HG03045 (cell line): ENCODE data around the gene FAM237B.

Source experiments
- ATAC-seq: cut with Tn5 transposase; IDR thresholded peaks from one replicate; pipeline ENCODE4 v1.9.1; 2021; ENCODE audit warnings: mild to moderate bottlenecking, moderate library complexity; ENCODE audit not compliant: unreplicated experiment

Gene FAM237B

DNA sequence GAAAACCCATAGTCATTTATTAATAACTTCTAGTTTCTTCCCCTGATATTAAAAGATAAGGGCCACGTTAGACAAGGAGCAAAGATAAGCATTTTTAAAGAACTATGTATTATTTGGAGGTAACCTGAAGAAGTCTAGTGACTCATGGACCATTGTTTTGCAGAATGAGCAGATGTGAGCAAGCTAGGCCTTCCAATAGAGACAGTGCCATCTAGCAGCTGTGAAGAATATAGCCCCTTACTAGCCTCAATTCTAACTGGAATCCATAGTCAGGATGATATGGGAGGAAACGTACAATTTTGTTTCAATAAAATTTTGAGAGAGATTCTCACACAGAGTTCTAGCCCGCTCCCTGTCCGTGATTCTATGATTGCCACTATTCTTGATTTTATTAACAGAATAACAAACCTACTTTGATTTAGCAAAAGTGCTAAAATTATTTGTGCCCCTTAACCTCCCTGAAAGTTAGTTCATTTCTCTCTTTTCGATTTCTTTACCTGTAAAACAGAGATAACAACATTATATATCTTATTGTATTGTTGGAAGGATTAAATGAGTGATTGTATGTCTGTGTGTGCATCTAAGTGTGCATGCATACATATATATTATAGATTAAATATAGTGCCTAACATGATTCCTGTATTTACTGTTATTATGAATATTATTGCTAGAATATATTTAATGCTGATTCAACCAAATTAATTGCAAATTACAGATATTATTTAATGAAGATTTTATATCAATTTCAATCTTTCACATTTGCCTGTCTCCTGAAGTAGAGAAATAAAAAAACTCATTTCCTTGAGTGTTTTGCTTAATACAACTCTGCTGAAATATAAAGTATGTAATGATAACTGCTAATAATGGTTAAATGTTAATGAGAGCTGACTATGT lies 22.7 kb downstream of the FAM237B start:
- ATAC-seq: peak; percentile 69

DNA sequence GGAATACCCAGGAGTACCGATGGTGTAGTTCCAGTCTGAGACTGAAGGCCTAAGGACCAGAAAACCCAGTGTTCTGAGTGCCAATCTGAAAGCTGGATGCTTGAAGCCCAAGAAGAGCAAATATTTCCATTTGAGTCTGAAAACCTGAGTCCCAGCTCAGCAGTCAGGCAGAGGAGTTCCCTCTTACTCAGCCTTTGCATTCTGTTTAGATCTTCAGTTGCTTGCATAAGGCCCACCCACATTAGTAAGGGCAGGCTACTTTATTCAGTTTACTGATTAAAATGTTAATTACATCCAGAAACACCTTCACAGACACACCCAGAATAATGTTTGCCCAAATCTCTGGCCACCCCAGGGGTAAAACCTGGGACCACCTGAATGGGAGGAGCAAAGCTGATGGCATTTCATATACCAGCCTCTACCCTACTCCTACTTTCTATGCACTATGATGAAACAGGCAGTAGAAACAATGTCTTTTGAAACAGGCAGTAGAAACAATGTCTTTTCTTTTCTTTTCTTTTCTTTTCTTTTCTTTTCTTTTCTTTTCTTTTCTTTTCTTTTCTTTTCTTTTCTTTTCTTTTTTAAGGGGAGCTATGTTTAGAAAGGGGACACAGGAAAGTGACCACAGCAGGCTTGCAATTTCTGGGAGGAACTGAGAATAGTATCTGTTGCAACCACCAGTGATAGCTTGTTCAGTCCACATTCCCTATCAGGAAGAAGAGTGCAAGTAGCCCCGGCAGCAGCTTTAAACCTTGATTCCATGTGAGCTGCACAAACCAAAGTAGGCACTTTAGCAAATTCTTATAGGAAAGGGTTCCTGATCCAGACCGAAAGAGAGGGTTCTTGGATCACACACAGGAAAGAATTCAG lies 30.6 kb downstream of the FAM237B start:
- ATAC-seq: no peak

DNA sequence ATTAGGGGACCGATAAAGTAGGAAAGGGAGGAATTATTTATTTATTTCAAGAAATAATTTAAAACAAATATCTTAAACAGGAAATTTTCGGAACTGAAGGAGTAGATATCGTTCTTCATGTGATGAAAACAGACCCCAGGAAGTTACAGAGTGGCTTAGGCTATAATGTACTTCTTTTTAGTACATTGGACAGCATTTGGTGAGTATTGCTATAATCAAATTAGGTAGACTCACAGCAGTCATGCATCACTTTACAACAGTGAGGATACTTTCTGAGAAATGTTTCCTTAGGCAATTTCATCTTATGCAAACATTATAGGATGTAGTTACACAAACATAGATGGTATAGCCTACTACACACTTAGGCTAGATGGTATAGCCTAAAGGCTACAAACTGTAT lies 33.0 kb downstream of the FAM237B start:
- no peak for ATAC-seq

DNA sequence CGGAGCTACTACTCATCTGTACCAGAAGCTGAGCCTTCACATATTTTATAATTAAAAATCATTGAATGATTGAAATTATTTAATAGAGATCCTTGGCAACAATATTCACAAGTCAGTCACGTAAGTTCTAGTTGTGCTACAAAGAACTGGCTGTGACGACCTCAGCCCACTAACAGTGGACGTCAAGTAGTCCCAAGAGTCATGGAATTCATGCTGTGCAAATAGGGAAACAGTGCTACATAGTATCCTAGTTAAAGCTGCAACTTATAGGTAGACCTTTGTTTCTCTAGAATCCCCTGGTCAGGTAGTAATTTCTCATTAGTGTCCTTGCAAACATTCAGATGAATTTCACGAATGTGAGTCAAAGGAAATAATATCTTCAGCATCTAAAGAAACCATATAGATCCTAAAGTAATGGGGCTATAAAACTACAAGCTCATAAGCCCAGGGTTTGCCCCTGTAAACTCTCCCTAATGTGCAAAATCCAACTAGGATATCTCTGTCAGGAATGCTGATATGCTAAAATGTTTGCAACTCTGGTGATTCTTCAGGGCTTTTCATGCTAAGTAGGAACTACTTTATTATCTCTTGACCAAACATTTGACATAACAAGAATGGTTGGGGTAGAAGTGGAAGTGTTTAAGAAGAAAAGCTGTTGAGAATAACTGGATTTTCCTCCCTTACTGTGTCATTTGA lies 44.9 kb downstream of the FAM237B start:
- no peak for ATAC-seq

GRCh38 chr7:90274161-90274560 lies 46.9 kb downstream of the FAM237B start:
- ATAC-seq: no peak

- ATAC-seq: no peak
These were observed 48.9 kb downstream of the FAM237B start for GRCh38 chr7:90272242-90272641.

GRCh38 chr7:90271753-90272152 lies 49.4 kb downstream of the FAM237B start:
- ATAC-seq: no peak

DNA sequence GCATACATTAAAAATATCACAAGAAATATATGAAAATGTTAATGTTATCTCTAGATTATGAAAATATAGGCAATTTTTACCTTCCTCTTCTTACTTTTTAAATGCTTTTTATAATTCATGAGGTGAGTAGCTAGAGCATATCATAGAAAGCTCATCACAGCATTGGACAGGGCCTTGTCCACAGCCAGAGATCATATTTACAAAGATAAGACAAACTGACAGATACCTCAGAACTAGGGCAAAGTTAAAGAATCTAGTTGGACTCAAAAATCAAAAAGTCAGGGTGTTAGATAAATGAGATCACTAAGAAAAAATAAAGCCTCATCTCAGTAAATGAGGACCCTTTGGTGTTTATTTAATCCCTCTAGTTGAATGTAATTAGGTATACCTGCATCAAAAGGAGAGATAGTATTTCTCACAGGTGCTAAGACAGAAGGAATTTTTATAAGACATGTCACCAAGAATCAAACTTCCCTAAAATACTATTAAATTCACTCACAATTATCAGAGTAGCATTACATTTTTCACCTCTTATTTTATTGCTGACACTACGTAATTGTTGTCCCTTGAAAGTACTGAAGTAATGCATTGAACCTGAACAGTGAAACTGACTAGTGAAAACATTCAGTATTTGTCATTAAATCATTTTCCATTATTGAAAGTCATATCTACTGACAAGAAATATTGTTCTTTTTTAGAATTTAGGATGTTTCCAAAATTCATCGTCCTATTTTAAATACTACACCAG lies 50.5 kb downstream of the FAM237B start:
- ATAC-seq: no peak

DNA sequence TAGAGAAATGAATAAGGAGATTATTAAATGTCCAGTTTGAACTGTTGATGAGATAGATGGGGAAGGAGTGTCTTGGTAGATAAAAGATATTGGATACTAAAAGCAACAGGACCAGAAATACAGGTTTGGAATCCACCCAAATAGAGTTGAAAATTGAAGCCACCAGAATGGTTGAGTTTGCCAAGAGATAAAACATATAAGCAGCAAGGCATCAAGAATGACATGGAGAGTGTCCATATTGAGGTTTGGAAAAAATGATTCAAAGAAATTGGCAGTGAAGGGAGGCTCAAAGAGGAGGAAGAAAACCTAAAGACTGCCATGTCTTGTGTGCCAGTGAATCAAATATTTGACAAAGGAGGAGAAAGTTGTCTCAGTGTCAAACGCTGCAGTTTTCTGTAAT lies 51.9 kb downstream of the FAM237B start:
- ATAC-seq: no peak

DNA sequence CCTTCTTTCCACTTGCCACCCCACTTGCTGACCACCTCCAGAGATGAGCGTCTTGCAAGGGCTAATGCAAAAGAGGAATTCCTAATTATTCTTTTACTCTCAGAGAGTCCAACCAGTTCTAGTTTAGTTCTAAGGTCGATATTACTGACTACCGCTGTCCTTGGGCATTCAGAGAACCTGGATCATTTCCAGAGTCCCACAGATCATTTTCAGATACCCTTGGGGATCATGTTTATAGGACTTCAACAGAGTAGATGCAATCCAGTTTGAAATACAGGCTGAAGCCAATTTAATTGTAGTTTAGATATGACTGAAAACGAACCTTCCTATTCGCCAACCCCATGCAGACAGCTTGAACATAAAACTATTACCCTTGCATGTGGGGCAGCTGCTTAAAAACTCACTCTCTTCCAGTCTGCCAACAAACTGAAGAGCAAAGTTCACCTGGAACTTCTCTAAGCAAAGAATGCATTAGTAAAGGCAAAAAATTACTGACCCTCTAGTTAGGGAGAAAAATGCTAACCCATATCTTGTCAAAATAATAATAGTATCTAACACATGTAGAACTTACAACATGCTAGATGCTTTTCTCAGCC lies 53.7 kb downstream of the FAM237B start:
- ATAC-seq: no peak

DNA sequence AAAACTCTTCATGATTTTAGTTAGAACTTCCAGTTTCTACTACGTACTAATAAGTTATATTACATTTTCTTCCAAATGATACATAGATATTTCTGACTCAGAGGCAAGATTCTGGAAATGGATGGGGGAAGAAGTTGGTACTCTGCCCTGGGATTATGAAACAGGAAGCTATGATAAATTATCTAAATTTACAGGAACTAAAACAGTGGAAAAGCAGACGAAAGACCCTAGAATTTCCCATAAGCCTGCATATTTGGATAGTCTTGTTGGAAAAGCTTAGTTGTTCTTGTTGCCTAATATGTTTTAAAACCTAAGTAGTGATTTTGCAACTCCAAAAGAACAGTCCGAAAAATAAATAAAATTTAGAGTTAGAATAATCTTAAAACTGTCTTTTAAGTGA lies 54.3 kb downstream of the FAM237B start:
- ATAC-seq: no peak
